Keratinocyte (primary cell): Measurements from ENCODE around the gene OTOG.

ENCODE experiments used
- EZH2 ChIP-seq: IDR thresholded peaks from one replicate; pipeline ENCODE4 v1.6.1; 2012; ENCODE audit warnings: inconsistent platforms, mild to moderate bottlenecking, low read length, moderate library complexity
- TF ChIP-seq, protein P1 (sequence below), 3 experiments: IDR thresholded peaks in 1 of 3; conservative IDR thresholded peaks in 1 of 3; optimal IDR thresholded peaks in 1 of 3; 2 replicates in 2 of 3; 3 replicates in 1 of 3; pipeline versions ENCODE3 to v1.5.1; 2011; ENCODE audit warnings: low read length in 3 of 3, mild to moderate bottlenecking in 3 of 3, moderate library complexity in 2 of 3, control low read depth in 1 of 3, inconsistent platforms in 1 of 3; ENCODE audit not compliant: insufficient read depth in 2 of 3; ENCODE audit errors: extremely low read depth in 1 of 3

GRCh38 chr11:17506942-17507341 is 40.1 kb upstream of the OTOG start:
- TF ChIP-seq, protein P1, sequence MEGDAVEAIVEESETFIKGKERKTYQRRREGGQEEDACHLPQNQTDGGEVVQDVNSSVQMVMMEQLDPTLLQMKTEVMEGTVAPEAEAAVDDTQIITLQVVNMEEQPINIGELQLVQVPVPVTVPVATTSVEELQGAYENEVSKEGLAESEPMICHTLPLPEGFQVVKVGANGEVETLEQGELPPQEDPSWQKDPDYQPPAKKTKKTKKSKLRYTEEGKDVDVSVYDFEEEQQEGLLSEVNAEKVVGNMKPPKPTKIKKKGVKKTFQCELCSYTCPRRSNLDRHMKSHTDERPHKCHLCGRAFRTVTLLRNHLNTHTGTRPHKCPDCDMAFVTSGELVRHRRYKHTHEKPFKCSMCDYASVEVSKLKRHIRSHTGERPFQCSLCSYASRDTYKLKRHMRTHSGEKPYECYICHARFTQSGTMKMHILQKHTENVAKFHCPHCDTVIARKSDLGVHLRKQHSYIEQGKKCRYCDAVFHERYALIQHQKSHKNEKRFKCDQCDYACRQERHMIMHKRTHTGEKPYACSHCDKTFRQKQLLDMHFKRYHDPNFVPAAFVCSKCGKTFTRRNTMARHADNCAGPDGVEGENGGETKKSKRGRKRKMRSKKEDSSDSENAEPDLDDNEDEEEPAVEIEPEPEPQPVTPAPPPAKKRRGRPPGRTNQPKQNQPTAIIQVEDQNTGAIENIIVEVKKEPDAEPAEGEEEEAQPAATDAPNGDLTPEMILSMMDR (optimal IDR thresholded peaks at IDR 0.05 in 1 of 3, IDR thresholded peaks at IDR 0.05 in 1 of 3, conservative IDR thresholded peaks at IDR 0.05 in 1 of 3; ENCODE audit: extremely low read depth in 1 of 3, insufficient read depth in 2 of 3, low read length in 3 of 3), result no peak
- no peak for TF ChIP-seq EZH2
